Liver (tissue), 9 donors: ENCODE results near the gene UGT1A8. TPM values are rescaled to one million over a fixed set of nuclear protein-coding genes. Genes with fewer than 3 reads are reported as not detected.

Experiments used
- DNase-seq: peaks from one replicate; pipeline ENCODE4 v3.0.0-alpha.2; 2017; ENCODE audit warnings: low spot score
- H3K27ac ChIP-seq, 2 donors: one replicate each; pipeline ENCODE4 v1.7.0; 2013; ENCODE audit warnings: inconsistent platforms in 2 of 2, low read length in 2 of 2, control low read depth in 1 of 2, low read depth in 1 of 2, mild to moderate bottlenecking in 1 of 2
- H3K27me3 ChIP-seq, 4 donors: one replicate each; pipeline versions ENCODE4 v1.6.1 to v1.7.0; 2013; ENCODE audit warnings: low read length in 3 of 4, inconsistent platforms in 1 of 4, mild to moderate bottlenecking in 1 of 4, moderate library complexity in 1 of 4; ENCODE audit not compliant: control insufficient read depth in 4 of 4, insufficient read depth in 4 of 4
- H3K36me3 ChIP-seq, 4 donors: one replicate each; pipeline versions ENCODE4 v1.6.1 to v1.7.0; 2013; ENCODE audit warnings: low read length in 3 of 4, mild to moderate bottlenecking in 3 of 4, low read depth in 1 of 4, moderate library complexity in 1 of 4; ENCODE audit not compliant: control insufficient read depth in 4 of 4, insufficient read depth in 3 of 4
- H3K4me1 ChIP-seq, 4 donors: one replicate each; pipeline versions ENCODE4 v1.6.1 to v1.7.0; 2013; ENCODE audit warnings: low read length in 3 of 4, mild to moderate bottlenecking in 3 of 4, moderate library complexity in 1 of 4; ENCODE audit not compliant: control insufficient read depth in 4 of 4, insufficient read depth in 4 of 4
- H3K4me3 ChIP-seq, 3 donors: one replicate each; pipeline versions ENCODE4 v1.6.1 to v1.7.0; 2013; ENCODE audit warnings: low read length in 3 of 3, control low read depth in 1 of 3, low read depth in 1 of 3, mild to moderate bottlenecking in 1 of 3
- H3K9ac ChIP-seq, 2 donors: one replicate each; pipeline ENCODE4 v1.7.0; 2013; ENCODE audit warnings: low read length in 2 of 2, mild to moderate bottlenecking in 2 of 2, moderate library complexity in 2 of 2, control low read depth in 1 of 2, low read depth in 1 of 2
- H3K9me3 ChIP-seq, 4 donors: one replicate each; pipeline versions ENCODE4 v1.6.1 to v1.7.0; 2013; ENCODE audit warnings: low read length in 3 of 4; ENCODE audit not compliant: control insufficient read depth in 4 of 4
- ATF3 ChIP-seq: IDR thresholded peaks from 2 replicates; pipeline ENCODE4 v1.6.1; 2016; ENCODE audit warnings: antibody characterized with exemption
- CTCF ChIP-seq: fragments of 150-350 bp; IDR thresholded peaks from 2 replicates; pipeline ENCODE4 v1.5.1; 2017; ENCODE audit warnings: improper control_type of control experiment, low read depth, low read length; ENCODE audit not compliant: missing input control
- FOXA1 ChIP-seq: IDR thresholded peaks from 2 replicates; pipeline ENCODE4 v1.6.1; 2016; ENCODE audit warnings: antibody characterized with exemption
- FOXA2 ChIP-seq: IDR thresholded peaks from 2 replicates; pipeline ENCODE4 v1.6.1; 2016; ENCODE audit warnings: antibody characterized with exemption
- GABPA ChIP-seq, 2 donors: IDR thresholded peaks in 1 of 2; conservative IDR thresholded peaks in 1 of 2; 2 replicates each; pipeline ENCODE4 v1.6.1; 2016; ENCODE audit warnings: antibody characterized with exemption in 2 of 2, mild to moderate bottlenecking in 1 of 2, moderate library complexity in 1 of 2
- HNF4A ChIP-seq, 2 donors: conservative IDR thresholded peaks; 2 replicates each; pipeline ENCODE4 v1.6.1; 2016; ENCODE audit warnings: antibody characterized with exemption in 2 of 2, mild to moderate bottlenecking in 2 of 2
- HNF4G ChIP-seq: IDR thresholded peaks from 2 replicates; pipeline ENCODE4 v1.6.1; 2016; ENCODE audit warnings: antibody characterized with exemption
- JUND ChIP-seq, 2 donors: IDR thresholded peaks; 2 replicates each; pipeline ENCODE4 v1.6.1; 2016; ENCODE audit warnings: antibody characterized with exemption in 2 of 2
- MAX ChIP-seq: IDR thresholded peaks from 2 replicates; pipeline ENCODE4 v1.6.1; 2016; ENCODE audit warnings: antibody characterized with exemption
- NR2F2 ChIP-seq: IDR thresholded peaks from 2 replicates; pipeline ENCODE4 v1.6.1; 2016; ENCODE audit warnings: antibody characterized with exemption
- RAD21 ChIP-seq, 2 donors: IDR thresholded peaks; 2 replicates each; pipeline ENCODE4 v1.6.1; 2016; ENCODE audit warnings: antibody characterized with exemption in 2 of 2, mild to moderate bottlenecking in 2 of 2
- REST ChIP-seq: IDR thresholded peaks from 2 replicates; pipeline ENCODE4 v1.6.1; 2016; ENCODE audit warnings: antibody characterized with exemption, mild to moderate bottlenecking
- RXRA ChIP-seq, 2 donors: IDR thresholded peaks; 2 replicates each; pipeline ENCODE4 v1.6.1; 2017 to 2018; ENCODE audit warnings: antibody characterized with exemption in 2 of 2, mild to moderate bottlenecking in 1 of 2
- SP1 ChIP-seq: IDR thresholded peaks from 2 replicates; pipeline ENCODE4 v1.6.1; 2018; ENCODE audit warnings: antibody characterized with exemption, mild to moderate bottlenecking
- TAF1 ChIP-seq: conservative IDR thresholded peaks from 2 replicates; pipeline ENCODE4 v1.6.1; 2016; ENCODE audit warnings: antibody characterized with exemption, mild to moderate bottlenecking
- WGBS: extraction: QIAGEN DNeasy Blood & Tissue Kit; methylation state at CpG from one replicate; pipeline ENCODE4 v1.1.7; 2013; 5-methylcytosine and 5-hydroxymethylcytosine counted together
- polyA plus RNA-seq, 2 donors: library from polyadenylated mRNA; stranded (reverse) in 1 of 2; unstranded in 1 of 2; fragments of 200-250 nt in 1 of 2; fragments of >200 nt in 1 of 2; fragmentation: Nextera tagmentation in 1 of 2; extraction: Ambion mirVana in 1 of 2; gene quantifications; one replicate each; pipeline versions ENCODE4 v1.2.1 to v1.2.3, GENCODE V29; 2013 to 2015
- total RNA-seq, 2 donors: library from RNA; depleted of rRNA; stranded (reverse); fragments of >200 nt; gene quantifications; one replicate each; pipeline ENCODE4 v1.2.3, GENCODE V29; 2014
- donor health status: healthy.
- donor health status: healthy.
- donor health status: healthy.
- donor health status: healthy.
- donor health status: healthy.

Gene UGT1A8
- total and polyA plus RNA-seq, 4 donors, result 0.17 to 0.51 (median 0.48) TPM; not detected in 1

- peak; percentile 84 for TF ChIP-seq FOXA2
- TF ChIP-seq CTCF, result no peak
- TF ChIP-seq GABPA (IDR thresholded peaks at IDR 0.05 in 1 of 2, conservative IDR thresholded peaks at IDR 0.05 in 1 of 2), result no peak
- peak; percentile 83 to 94 for TF ChIP-seq JUND (IDR thresholded peaks at IDR 0.05)
- peak; percentile 50 for TF ChIP-seq MAX
These were observed 139.1 kb downstream of the UGT1A8 start (continued) for GRCh38 chr2:233756429-233757081.

GRCh38 chr2:233758141-233758540 lies 140.7 kb downstream of the UGT1A8 start:
- no peaks in the 10 kb centered on the region for H3K27me3 ChIP-seq
- H3K4me1 ChIP-seq, result peaks cover 10 to 61% (median 31%) of the 10 kb centered on the region in 4 donors
- H3K9ac ChIP-seq, result no peak overlapping the region
- H3K36me3 ChIP-seq, result no peaks in the 10 kb centered on the region
- no peak for DNase-seq
- no peak for TF ChIP-seq ATF3
- no peak for TF ChIP-seq FOXA2
- TF ChIP-seq NR2F2, result no peak
- no peak for TF ChIP-seq MAX
- TF ChIP-seq RXRA (IDR thresholded peaks at IDR 0.05), result no peak
- TF ChIP-seq FOXA1, result no peak
- TF ChIP-seq TAF1, result no peak
- TF ChIP-seq CTCF, result no peak
- H3K9me3 ChIP-seq, result no peaks in the 10 kb centered on the region
- no peak overlapping the region for H3K27ac ChIP-seq
- H3K4me3 ChIP-seq, result no peak overlapping the region

GRCh38 chr2:233758849-233759248 lies 141.4 kb downstream of the UGT1A8 start:
- no peak for DNase-seq
- Histone ChIP-seq H3K4me3 (no peak overlapping the region), H3K27ac (peak overlapping the region; percentile 15 to 85), H3K9me3 (no peaks in the 10 kb centered on the region), H3K27me3 (no peaks in the 10 kb centered on the region), H3K4me1 (peaks cover 10 to 60% (median 31%) of the 10 kb centered on the region in 4 donors), H3K36me3 (no peaks in the 10 kb centered on the region), H3K9ac (no peak overlapping the region)
- WGBS, result 74% methylated on average over 2 of the region's 2 CpGs
- no peak for TF ChIP-seq NR2F2
- no peak for TF ChIP-seq FOXA1
- no peak for TF ChIP-seq GABPA (IDR thresholded peaks at IDR 0.05 in 1 of 2, conservative IDR thresholded peaks at IDR 0.05 in 1 of 2)
- no peak for TF ChIP-seq JUND (IDR thresholded peaks at IDR 0.05)
- TF ChIP-seq HNF4G, result no peak
- TF ChIP-seq SP1, result no peak
- TF ChIP-seq TAF1, result no peak
- TF ChIP-seq CTCF, result no peak
- no peak for TF ChIP-seq RXRA (IDR thresholded peaks at IDR 0.05)
- TF ChIP-seq REST, result no peak
- no peak for TF ChIP-seq HNF4A (conservative IDR thresholded peaks at IDR 0.05)
- TF ChIP-seq RAD21 (IDR thresholded peaks at IDR 0.05), result no peak
- no peak for TF ChIP-seq MAX
- TF ChIP-seq ATF3, result no peak
